ENCODE measurements around the gene DLG3.

- no peak for TF ChIP-seq EP300 (IDR thresholded peaks at IDR 0.05)
- no peak for TF ChIP-seq POLR2A (IDR thresholded peaks at IDR 0.05)
Observed at GRCh38 chrX:70449457-70449966, 4.9 kb downstream of the DLG3 start.

Measured in ovary (tissue), 1 donor.